Large intestine (tissue), 3 donors: ENCODE measurements around the gene MIGA1. TPM values are rescaled to one million over a fixed set of nuclear protein-coding genes. Genes with fewer than 3 reads are reported as not detected.

ENCODE experiments used
- DNase-seq, 2 donors: peaks; one replicate each; pipeline versions ENCODE4 v3.0.0 to v3.0.0-alpha.2; 2013
- H3K27ac ChIP-seq: one replicate; pipeline ENCODE4 v1.5.1; 2013; ENCODE audit warnings: low read length
- H3K27me3 ChIP-seq: 2 replicates; pipeline ENCODE4 v1.6.1; 2013; ENCODE audit warnings: low read length; ENCODE audit not compliant: control insufficient read depth, insufficient read depth
- H3K36me3 ChIP-seq: 2 replicates; pipeline ENCODE4 v1.6.1; 2013; ENCODE audit warnings: low read length; ENCODE audit not compliant: control insufficient read depth, insufficient read depth
- H3K4me1 ChIP-seq: one replicate; pipeline ENCODE4 v1.6.1; 2013; ENCODE audit warnings: low read length; ENCODE audit not compliant: control insufficient read depth, insufficient read depth
- H3K4me3 ChIP-seq: one replicate; pipeline ENCODE4 v1.5.1; 2013; ENCODE audit warnings: low read length
- H3K9me3 ChIP-seq: one replicate; pipeline ENCODE4 v1.6.1; 2013; ENCODE audit warnings: mild to moderate bottlenecking, low read depth, low read length, moderate library complexity; ENCODE audit not compliant: control insufficient read depth
- WGBS: methylation state at CpG from one replicate; pipeline ENCODE4 v1.1.5; 2013; ENCODE audit warnings: low lambda C conversion rate; ENCODE audit not compliant: insufficient coverage; 5-methylcytosine and 5-hydroxymethylcytosine counted together
- polyA plus RNA-seq: library from polyadenylated mRNA; unstranded; fragments of 120-200 nt; gene quantifications from one replicate; pipeline ENCODE4 v1.2.1, GENCODE V29; 2013

MIGA1 gene
- polyA plus RNA-seq, 1 donor = 18.4 TPM

DNA sequence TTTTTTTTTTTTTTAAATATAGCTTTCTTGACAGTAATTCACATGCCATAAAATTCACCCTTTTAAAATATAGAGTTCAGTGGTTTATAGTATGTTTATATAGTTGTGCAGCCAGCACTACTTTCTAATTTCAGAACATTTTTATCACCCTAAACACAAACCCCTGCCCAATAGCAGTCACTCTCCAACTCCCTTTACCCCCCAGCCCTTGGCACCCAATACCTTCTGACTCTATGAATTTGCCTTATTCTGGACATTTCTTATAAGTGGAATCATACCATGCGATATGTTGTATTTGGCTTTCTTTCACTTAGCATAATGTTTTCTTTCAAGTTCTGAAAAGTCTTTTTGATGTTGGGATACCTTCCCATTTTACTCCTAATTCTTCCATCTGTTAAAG lies 66.5 kb downstream of the MIGA1 start:
- Histone ChIP-seq H3K4me3 (no peak overlapping the region), H3K27me3 (no peaks in the 10 kb centered on the region), H3K9me3 (no peaks in the 10 kb centered on the region), H3K36me3 (peaks cover 13% of the 10 kb centered on the region), H3K27ac (no peak overlapping the region), H3K4me1 (no peaks in the 10 kb centered on the region)
- WGBS = no CpG with 5 or more reads among the region's 1 CpG
- no peak for DNase-seq

- no peaks in the 10 kb centered on the region for H3K27me3 ChIP-seq
- 80% methylated on average over 1 of the region's 3 CpGs for WGBS
- no peak overlapping the region for H3K27ac ChIP-seq
- DNase-seq = no peak
- no peaks in the 10 kb centered on the region for H3K9me3 ChIP-seq
- H3K36me3 ChIP-seq = peaks cover 13% of the 10 kb centered on the region
- no peak overlapping the region for H3K4me3 ChIP-seq
- H3K4me1 ChIP-seq = no peaks in the 10 kb centered on the region
Observed at GRCh38 chr1:77846966-77847365, 67.5 kb downstream of the MIGA1 start.

- H3K4me3 ChIP-seq = no peak overlapping the region
- H3K27ac ChIP-seq = no peak overlapping the region
- peaks cover 13% of the 10 kb centered on the region for H3K36me3 ChIP-seq
- H3K9me3 ChIP-seq = no peaks in the 10 kb centered on the region
- no peaks in the 10 kb centered on the region for H3K27me3 ChIP-seq
- H3K4me1 ChIP-seq = no peaks in the 10 kb centered on the region
- no peak for DNase-seq
- WGBS = 70% methylated on average over 4 of the region's 9 CpGs
Observed at GRCh38 chr1:77847621-77848080, 68.2 kb downstream of the MIGA1 start.

DNA sequence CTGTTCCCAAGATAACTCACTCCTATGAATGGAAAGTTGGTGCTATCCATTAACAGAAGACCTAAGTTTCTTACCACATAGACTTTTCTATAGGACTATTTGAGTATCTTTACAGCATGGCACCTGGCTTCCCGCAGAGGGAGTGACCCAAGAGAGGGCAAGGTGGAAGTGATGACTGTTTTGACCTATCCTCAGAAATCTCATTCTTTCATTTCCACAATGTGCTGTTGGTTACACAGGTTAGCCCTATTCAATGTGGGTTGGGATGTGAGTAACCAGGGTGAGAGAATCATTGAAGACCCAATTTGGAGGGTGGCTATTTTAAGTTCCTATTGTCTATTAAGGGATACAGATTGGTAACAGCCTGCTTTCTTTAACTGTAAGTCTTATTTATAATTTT lies 70.6 kb downstream of the MIGA1 start:
- no CpG with 5 or more reads among the region's 1 CpG for WGBS
- no peak for DNase-seq
- H3K4me1 ChIP-seq = no peaks in the 10 kb centered on the region
- no peak overlapping the region for H3K27ac ChIP-seq
- H3K27me3 ChIP-seq = no peaks in the 10 kb centered on the region
- no peaks in the 10 kb centered on the region for H3K9me3 ChIP-seq
- no peak overlapping the region for H3K4me3 ChIP-seq
- peaks cover 6% of the 10 kb centered on the region for H3K36me3 ChIP-seq

- H3K27me3 ChIP-seq = no peaks in the 10 kb centered on the region
- no peaks in the 10 kb centered on the region for H3K4me1 ChIP-seq
- WGBS = 50% methylated on average over 1 of the region's 4 CpGs
- no peak overlapping the region for H3K4me3 ChIP-seq
- DNase-seq = no peak
- H3K36me3 ChIP-seq = peaks cover 3% of the 10 kb centered on the region
- H3K9me3 ChIP-seq = no peaks in the 10 kb centered on the region
- no peak overlapping the region for H3K27ac ChIP-seq
Observed at GRCh38 chr1:77857552-77857951, 78.1 kb downstream of the MIGA1 start.

- Histone ChIP-seq H3K36me3 (peaks cover 3% of the 10 kb centered on the region), H3K27me3 (no peaks in the 10 kb centered on the region), H3K9me3 (no peaks in the 10 kb centered on the region), H3K27ac (no peak overlapping the region), H3K4me1 (no peaks in the 10 kb centered on the region), H3K4me3 (no peak overlapping the region)
- no CpG with 5 or more reads among the region's 3 CpGs for whole genome bisulfite sequencing
- DNase-seq = no peak
Observed at GRCh38 chr1:77858725-77859124, 79.3 kb downstream of the MIGA1 start.

DNA sequence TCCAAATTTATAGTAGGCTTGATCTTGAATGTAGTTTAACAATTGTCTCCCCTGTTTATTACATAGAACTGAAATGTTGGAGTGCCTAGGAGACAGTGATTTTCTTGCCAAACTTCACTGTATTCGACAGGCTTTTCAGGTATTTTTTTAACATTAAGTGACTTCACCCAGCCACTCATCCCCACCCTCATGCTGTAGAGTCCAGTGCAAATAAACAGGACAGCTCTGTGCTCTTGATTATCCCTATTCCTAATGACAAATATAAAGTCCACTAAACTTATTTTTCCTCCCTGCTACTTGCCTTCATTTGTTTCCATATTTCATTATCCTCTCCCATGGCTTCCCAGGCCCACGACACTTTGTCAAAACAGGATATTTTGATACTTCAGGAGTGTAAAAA lies 79.8 kb downstream of the MIGA1 start:
- Histone ChIP-seq H3K27me3 (no peaks in the 10 kb centered on the region), H3K27ac (no peak overlapping the region), H3K4me3 (no peak overlapping the region), H3K4me1 (no peaks in the 10 kb centered on the region), H3K36me3 (peaks cover 3% of the 10 kb centered on the region), H3K9me3 (no peaks in the 10 kb centered on the region)
- no peak for DNase-seq
- 100% methylated on average over 1 of the region's 2 CpGs for WGBS

DNA sequence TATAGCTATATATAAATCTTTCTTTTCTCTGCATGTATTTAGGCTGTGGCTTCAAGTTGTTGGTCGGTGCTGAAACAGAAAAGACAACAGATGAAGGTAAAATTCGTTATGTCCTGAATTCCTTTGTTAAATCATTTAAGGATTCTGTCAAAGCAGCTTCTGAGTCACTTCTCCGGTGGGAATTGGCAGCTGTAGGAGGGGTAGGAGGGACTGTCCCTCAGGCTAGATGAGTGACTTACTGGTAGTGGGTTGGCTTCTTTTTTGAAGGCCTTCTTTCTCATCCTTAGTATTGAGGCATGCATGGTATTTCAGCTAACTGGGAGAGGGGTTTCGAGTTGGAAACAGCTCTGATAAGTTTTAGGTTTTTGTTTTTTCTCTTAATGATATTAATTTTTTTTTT lies 86.8 kb downstream of the MIGA1 start:
- peaks cover 3% of the 10 kb centered on the region for H3K9me3 ChIP-seq
- no peak for DNase-seq
- H3K27ac ChIP-seq = no peak overlapping the region
- no peak overlapping the region for H3K4me3 ChIP-seq
- no CpG with 5 or more reads among the region's 4 CpGs for WGBS
- H3K4me1 ChIP-seq = no peaks in the 10 kb centered on the region
- peaks cover 21% of the 10 kb centered on the region for H3K36me3 ChIP-seq
- H3K27me3 ChIP-seq = no peaks in the 10 kb centered on the region

DNA sequence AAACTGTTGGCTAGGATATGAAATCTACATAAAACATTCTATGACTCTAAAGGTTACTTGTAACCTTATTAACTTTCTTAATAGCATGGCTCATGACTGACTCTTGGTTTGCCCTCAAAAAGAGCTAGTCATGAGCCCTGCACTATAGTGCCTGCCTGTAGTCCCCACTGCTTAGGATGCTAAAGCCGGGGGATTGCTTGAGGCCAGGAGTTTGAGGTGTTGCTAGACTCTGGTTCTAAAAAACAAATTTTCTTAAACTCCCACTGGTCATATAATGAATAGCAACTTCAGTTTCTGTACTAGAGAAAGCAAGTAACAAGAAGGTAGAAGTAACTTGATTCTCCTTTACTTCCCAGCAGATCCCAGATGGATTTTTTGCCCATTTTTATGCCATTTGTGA lies 93.2 kb downstream of the MIGA1 start:
- no CpG with 5 or more reads among the region's 1 CpG for WGBS

DNA sequence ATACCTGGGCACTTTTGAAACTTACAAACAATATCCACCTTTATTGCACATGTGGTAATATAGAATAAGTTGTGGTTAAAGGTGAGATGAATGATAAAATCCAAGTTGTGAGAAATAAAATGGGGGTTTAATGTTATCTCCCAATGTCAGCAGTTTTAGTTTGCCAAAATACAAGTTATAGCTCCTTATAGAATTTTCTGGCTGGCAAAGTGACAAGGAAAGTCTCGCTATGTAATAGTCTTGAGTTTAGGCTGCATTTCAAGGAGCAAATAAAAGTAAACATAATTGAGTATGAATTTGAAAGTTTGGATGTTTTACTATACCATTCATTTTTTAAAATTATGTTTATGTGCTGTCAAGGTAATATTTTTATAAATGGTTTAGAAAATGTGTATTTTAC lies 94.0 kb downstream of the MIGA1 start:
- WGBS = 100% methylated on average over 1 of the region's 1 CpG

More for the DNA sequence above, 93.2 kb downstream of the MIGA1 start:
- H3K4me1 ChIP-seq = no peaks in the 10 kb centered on the region
- DNase-seq = no peak
- peaks cover 3% of the 10 kb centered on the region for H3K36me3 ChIP-seq
- no peak overlapping the region for H3K27ac ChIP-seq
- H3K27me3 ChIP-seq = no peaks in the 10 kb centered on the region
- H3K4me3 ChIP-seq = no peak overlapping the region
- peaks cover 3% of the 10 kb centered on the region for H3K9me3 ChIP-seq

GRCh38 chr1:77874804-77875445 lies 95.5 kb downstream of the MIGA1 start:
- Histone ChIP-seq H3K27me3 (no peaks in the 10 kb centered on the region), H3K4me3 (no peak overlapping the region), H3K36me3 (no peaks in the 10 kb centered on the region), H3K4me1 (no peaks in the 10 kb centered on the region), H3K27ac (no peak overlapping the region), H3K9me3 (peaks cover 3% of the 10 kb centered on the region)
- no CpG with 5 or more reads among the region's 4 CpGs for WGBS
- DNase-seq = no peak

More for the DNA sequence above, 94.0 kb downstream of the MIGA1 start:
- Histone ChIP-seq H3K27me3 (no peaks in the 10 kb centered on the region), H3K4me1 (no peaks in the 10 kb centered on the region), H3K36me3 (no peaks in the 10 kb centered on the region), H3K9me3 (peaks cover 3% of the 10 kb centered on the region), H3K27ac (no peak overlapping the region), H3K4me3 (no peak overlapping the region)
- DNase-seq = no peak
